ENCODE results near the gene HUWE1.

HUWE1 gene

GRCh38 chrX:53637479-53637878 is 49.0 kb downstream of the HUWE1 start:
- TF ChIP-seq FOXM1 (IDR thresholded peaks at IDR 0.05; ENCODE audit: borderline replicate concordance, low read depth) (no peak), EP300 (IDR thresholded peaks at IDR 0.05; ENCODE audit: borderline replicate concordance) (no peak), MAX (IDR thresholded peaks at IDR 0.05) (no peak), CREB1 (IDR thresholded peaks at IDR 0.05; ENCODE audit: low read depth) (no peak), NFIC (IDR thresholded peaks at IDR 0.05) (no peak), TEAD4 (IDR thresholded peaks at IDR 0.05) (no peak), USF1 (IDR thresholded peaks at IDR 0.05) (no peak), TAF1 (IDR thresholded peaks at IDR 0.05; ENCODE audit: low read depth) (no peak)

- TF ChIP-seq RAD21 (IDR thresholded peaks at IDR 0.05; ENCODE audit: low read depth) (no peak), FOXM1 (IDR thresholded peaks at IDR 0.05; ENCODE audit: borderline replicate concordance, low read depth) (no peak), EGR1 (IDR thresholded peaks at IDR 0.05) (no peak), ZBTB7A (IDR thresholded peaks at IDR 0.05; ENCODE audit: low read depth) (no peak)
Measured at GRCh38 chrX:53631156-53631555, 55.4 kb downstream of the HUWE1 start.

GRCh38 chrX:53630261-53630660 is 56.3 kb downstream of the HUWE1 start:
- TF ChIP-seq EP300 (IDR thresholded peaks at IDR 0.05; ENCODE audit: borderline replicate concordance) (no peak), FOXM1 (IDR thresholded peaks at IDR 0.05; ENCODE audit: borderline replicate concordance, low read depth) (no peak), TCF12 (IDR thresholded peaks at IDR 0.05; ENCODE audit: low read depth) (no peak), CEBPB (IDR thresholded peaks at IDR 0.05) (no peak), CREB1 (IDR thresholded peaks at IDR 0.05; ENCODE audit: low read depth) (no peak), REST (IDR thresholded peaks at IDR 0.05; ENCODE audit: low read depth) (no peak), TEAD4 (IDR thresholded peaks at IDR 0.05) (no peak), EGR1 (IDR thresholded peaks at IDR 0.05) (no peak), MAX (IDR thresholded peaks at IDR 0.05) (no peak), NFIC (IDR thresholded peaks at IDR 0.05) (no peak), RAD21 (IDR thresholded peaks at IDR 0.05; ENCODE audit: low read depth) (no peak), YY1 (IDR thresholded peaks at IDR 0.05; ENCODE audit: low read depth) (no peak), USF1 (IDR thresholded peaks at IDR 0.05) (no peak)

- TF ChIP-seq USF1 (IDR thresholded peaks at IDR 0.05) (no peak), TEAD4 (IDR thresholded peaks at IDR 0.05) (no peak), TAF1 (IDR thresholded peaks at IDR 0.05; ENCODE audit: low read depth) (no peak), MAX (IDR thresholded peaks at IDR 0.05) (no peak), ZBTB7A (IDR thresholded peaks at IDR 0.05; ENCODE audit: low read depth) (no peak), CREB1 (IDR thresholded peaks at IDR 0.05; ENCODE audit: low read depth) (no peak), YY1 (IDR thresholded peaks at IDR 0.05; ENCODE audit: low read depth) (no peak), EP300 (IDR thresholded peaks at IDR 0.05; ENCODE audit: borderline replicate concordance) (no peak), EGR1 (IDR thresholded peaks at IDR 0.05) (no peak), CEBPB (IDR thresholded peaks at IDR 0.05) (no peak), FOXM1 (IDR thresholded peaks at IDR 0.05; ENCODE audit: borderline replicate concordance, low read depth) (no peak), TCF12 (IDR thresholded peaks at IDR 0.05; ENCODE audit: low read depth) (no peak), RAD21 (IDR thresholded peaks at IDR 0.05; ENCODE audit: low read depth) (no peak), REST (IDR thresholded peaks at IDR 0.05; ENCODE audit: low read depth) (no peak), NFIC (IDR thresholded peaks at IDR 0.05) (no peak)
Measured at GRCh38 chrX:53622431-53622830, 64.1 kb downstream of the HUWE1 start.

DNA sequence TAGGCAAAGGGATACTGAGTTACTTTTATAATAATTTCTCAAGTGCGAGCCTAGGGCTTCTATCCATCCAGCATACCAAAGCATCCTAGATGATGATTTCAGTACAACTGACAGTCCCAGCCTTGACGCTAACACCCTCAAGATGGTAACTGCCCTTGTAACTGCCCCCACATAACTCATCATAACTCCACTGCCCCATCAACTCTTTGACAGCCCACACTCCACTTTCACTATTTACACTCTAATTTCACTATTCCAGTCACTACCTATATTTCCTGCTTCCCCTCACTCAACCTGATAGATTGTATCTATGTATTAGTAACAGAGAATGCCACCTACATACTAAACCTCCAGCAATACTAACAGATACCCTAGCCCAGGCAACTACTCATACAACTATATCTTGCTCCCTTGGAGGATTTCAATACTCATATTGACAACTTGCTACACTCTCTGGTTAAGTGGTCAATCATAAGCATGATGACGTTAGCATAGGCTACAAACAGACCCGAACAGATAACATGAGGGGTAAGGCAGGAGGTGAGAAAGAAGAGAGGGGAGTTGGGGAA is 65.0 kb downstream of the HUWE1 start:
- no peak for TF ChIP-seq USF1 (IDR thresholded peaks at IDR 0.05)
- no peak for TF ChIP-seq ZBTB7A (IDR thresholded peaks at IDR 0.05; ENCODE audit: low read depth)
- TF ChIP-seq CEBPB (IDR thresholded peaks at IDR 0.05) = no peak
- no peak for TF ChIP-seq TEAD4 (IDR thresholded peaks at IDR 0.05)
- TF ChIP-seq REST (IDR thresholded peaks at IDR 0.05; ENCODE audit: low read depth) = no peak
- TF ChIP-seq EGR1 (IDR thresholded peaks at IDR 0.05) = no peak
- TF ChIP-seq MAX (IDR thresholded peaks at IDR 0.05) = no peak
- TF ChIP-seq EP300 (IDR thresholded peaks at IDR 0.05; ENCODE audit: borderline replicate concordance) = no peak
- TF ChIP-seq CREB1 (IDR thresholded peaks at IDR 0.05; ENCODE audit: low read depth) = no peak
- TF ChIP-seq TAF1 (IDR thresholded peaks at IDR 0.05; ENCODE audit: low read depth) = no peak
